ENCODE results near the gene DRC7.
A peak's percentile ranks its signal among the peaks of the same experiment; 100 is the strongest.

Gene DRC7

GRCh38 chr16:57752203-57752580 lies 57.6 kb downstream of the DRC7 start:
- DNase-seq (ENCODE audit: low read depth) = no peak

GRCh38 chr16:57752581-57753447 lies 58.2 kb downstream of the DRC7 start:
- DNase-seq (ENCODE audit: low read depth) = no peak

DNA sequence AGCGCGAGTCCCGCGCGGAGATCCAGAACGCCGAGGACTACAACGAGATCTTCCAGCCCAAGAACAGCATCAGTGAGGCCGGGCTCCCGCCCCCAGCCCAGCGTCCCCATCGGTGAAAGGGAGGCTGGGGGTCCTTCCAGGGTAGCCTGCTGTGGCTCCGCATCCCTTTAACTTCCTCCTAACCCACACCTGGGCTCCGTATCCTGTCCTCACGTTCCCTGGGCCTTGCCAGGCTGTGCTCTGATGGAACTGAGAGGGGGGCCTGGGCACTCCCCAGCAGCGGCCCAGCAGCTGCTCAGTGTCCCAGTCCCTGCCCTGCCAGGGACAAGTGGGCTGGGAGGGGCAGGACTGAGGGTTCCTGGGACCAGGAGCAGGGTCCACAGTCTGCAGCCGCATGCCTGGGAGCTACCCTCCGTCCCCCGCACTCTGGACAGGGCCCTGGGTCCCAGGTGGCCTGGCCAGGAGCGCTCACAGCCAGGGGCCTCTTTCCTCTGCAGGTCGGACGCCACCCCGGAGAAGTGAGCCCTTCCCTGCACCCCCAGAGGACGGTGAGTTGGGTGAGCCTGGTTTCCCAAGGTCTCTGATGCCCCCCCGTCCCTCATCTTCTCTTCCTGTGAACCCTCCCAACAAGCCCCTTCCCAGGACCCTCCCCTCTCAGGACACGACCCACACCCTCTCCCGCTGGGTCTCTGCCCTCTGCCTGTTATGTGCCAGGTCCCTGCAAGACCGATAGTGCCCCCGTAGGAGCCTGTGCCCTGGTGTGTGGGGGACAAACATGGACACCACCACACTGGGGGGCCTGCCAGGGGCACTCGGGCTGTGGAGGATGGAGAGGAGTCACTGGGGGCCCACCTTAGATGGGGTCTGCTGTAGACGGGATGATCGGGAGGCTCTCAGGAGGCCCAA lies 59.1 kb downstream of the DRC7 start:
- no peak for DNase-seq (ENCODE audit: low read depth)

GRCh38 chr16:57754354-57755060 lies 59.9 kb downstream of the DRC7 start:
- no peak for DNase-seq (ENCODE audit: low read depth)

GRCh38 chr16:57755061-57755684 lies 60.6 kb downstream of the DRC7 start:
- DNase-seq (ENCODE audit: low read depth) = no peak

GRCh38 chr16:57755726-57756423 lies 61.3 kb downstream of the DRC7 start:
- no peak for DNase-seq (ENCODE audit: low read depth)

DNA sequence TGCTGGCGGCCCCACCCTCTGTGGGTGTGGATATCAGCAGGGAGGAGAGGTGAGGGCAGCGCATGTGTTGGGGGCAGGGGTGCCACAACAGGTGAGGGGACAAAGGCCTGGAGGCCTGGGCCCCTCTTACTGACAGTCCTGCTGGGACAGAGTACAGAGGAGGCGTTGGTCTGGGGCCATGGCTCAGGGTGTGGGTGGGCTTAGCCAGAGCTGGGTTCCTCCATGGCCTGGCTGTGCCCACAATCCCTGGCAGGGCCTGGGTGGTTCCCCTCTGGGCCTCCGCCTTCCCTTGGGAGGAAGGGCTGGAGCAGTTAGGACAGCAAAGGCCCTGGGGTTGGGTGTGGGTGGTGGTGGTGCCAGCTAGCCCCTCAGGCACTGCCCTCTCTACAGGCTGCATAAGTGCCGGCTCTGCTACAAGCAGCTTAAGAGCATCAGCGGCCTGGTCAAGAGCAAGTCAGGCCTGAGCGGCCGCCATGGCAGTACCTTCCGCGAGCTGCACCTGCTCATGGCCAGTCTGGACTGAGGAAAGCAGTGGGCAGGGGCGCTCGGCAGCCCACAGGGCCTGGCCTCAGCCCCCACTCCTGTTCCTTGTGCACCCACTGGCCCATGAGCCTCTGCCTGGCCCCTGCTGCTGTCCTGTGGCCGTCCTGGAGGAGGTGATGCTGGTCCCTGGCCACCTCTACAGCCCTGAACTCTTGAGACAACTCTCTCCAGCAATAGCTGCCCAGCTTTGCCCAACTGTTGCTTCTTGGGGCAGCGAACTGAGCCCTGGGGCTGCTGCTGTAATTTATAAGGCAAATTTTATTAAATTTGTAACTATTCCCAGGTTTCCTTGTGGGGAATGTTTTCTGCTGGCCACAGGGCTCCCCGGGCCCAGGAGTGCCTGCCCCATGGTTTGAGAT lies 62.1 kb downstream of the DRC7 start:
- no peak for DNase-seq (ENCODE audit: low read depth)

- DNase-seq (ENCODE audit: low read depth) = peak; percentile 71
These were observed 62.8 kb downstream of the DRC7 start for GRCh38 chr16:57757326-57757786.

DNA sequence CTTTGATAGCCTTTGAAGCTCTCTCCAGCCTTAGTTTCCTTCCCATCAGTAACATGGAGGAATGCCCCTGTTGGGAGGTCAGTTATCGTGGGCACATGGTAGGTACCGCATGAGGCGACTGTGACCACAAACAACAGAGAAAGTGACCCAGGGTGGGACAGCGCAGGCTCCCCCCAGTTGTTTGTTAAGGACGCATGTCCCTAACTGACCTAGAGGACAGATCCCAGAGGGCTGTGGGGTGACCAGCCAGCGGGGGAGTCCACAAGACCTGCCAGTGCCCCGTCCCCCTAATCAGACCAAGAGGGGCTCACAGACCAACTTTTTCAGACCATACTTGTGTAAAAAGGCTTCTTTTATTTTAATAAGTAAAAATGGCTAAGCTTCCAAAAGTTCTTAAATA lies 63.3 kb downstream of the DRC7 start:
- no peak for DNase-seq (ENCODE audit: low read depth)

- no peak for DNase-seq (ENCODE audit: low read depth)
These were observed 63.9 kb downstream of the DRC7 start for GRCh38 chr16:57758331-57759117.

DNA sequence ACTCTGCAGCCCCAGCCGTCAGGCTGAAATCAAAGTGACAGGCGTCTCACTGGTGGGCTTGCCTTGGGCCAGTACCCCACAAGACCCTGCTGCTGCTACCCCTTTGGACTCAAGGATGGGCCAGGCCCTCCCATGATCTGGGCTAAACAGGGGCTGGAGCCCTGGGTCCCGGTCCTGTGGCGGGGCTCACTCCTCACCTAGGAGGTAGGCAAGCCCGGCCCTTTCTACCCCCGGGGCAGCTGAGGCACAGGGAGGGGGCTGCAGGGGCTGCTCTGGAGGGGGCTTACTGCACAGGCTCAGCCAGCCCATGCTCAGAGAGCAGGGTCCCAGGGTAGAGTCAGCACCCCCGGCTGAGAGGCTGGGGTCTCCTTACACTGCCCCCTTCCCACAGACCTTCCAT lies 64.5 kb downstream of the DRC7 start:
- DNase-seq (ENCODE audit: low read depth) = no peak

DNA sequence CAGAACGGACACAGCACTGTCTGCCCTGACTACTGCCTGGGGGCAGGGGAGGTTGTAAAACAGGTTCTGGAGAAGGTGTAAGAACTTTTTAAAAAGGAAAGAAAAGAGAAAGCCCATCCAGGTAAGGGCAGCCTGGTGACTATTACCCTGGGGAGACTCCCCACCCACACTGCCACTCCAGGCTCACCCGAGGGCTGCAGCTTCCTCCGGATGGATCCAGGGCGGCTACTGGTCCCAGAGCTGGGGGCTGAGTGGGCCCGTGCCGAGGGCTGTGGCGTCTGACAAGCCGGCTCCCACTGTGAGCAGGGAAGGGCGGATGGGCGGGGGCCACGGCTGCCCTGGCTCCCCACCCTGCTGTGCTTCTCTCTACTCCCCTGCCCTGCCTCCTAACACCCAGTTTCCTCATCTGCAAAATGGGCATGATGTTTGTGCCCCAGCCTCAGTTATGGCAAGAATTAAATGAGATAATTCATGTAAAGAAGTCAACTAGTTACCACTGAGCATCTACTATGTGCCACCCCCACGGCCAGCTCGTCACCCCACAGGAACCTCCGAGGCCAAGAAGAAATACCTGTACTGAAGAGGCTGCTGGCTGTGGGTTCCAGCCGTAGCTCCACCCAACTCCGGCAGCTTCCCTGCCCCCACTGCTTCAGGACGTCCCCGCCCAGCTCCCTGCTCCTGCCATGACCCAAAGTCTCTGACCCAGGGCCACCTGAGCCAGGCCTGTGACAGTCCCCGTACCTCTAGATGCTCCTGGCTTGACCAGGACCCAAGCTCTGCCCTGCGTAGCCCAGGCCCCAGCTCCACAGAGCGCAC lies 65.1 kb downstream of the DRC7 start:
- DNase-seq (ENCODE audit: low read depth) = no peak

GRCh38 chr16:57760357-57761160 lies 66.0 kb downstream of the DRC7 start:
- no peak for DNase-seq (ENCODE audit: low read depth)

DNA sequence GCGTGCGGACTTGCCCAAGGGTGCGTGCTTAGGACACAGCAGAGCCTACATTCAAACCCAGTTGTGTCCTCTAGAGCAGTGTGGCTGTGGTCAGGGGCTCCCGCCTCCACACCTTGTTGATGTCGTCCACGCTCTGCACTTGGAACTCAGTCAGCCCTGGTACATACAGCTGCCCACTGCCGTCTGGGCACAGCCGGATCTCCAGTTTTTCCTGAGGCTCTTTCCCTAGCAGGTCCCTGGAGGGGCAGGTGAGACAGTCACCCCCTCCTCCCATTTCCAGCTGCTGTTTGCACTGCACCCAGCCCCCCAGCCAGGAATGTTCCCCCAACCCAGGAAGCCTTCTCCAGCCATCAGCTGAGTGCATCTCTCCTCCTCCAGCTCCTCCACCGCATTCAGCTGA lies 66.7 kb downstream of the DRC7 start:
- DNase-seq (ENCODE audit: low read depth) = no peak

DNA sequence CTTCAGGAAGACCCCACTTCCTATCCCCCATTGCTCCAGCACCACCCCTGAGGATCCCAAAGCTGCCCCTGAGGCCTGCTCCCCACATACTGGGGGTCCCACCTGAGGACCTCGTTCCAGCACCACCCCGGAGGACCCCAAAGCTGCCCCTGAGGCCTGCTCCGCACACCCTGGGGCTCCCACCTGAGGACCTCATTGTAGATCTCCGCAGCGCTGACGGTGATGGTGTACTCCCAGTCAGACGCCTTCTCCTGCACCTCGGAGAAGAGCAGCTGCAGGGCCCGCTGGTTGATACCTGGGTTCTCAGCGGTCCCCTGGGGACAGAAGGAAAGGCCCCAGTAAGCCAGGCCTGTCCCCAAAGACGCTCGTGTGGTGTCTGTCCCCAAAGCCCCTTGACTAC lies 67.4 kb downstream of the DRC7 start:
- DNase-seq (ENCODE audit: low read depth) = no peak

DNA sequence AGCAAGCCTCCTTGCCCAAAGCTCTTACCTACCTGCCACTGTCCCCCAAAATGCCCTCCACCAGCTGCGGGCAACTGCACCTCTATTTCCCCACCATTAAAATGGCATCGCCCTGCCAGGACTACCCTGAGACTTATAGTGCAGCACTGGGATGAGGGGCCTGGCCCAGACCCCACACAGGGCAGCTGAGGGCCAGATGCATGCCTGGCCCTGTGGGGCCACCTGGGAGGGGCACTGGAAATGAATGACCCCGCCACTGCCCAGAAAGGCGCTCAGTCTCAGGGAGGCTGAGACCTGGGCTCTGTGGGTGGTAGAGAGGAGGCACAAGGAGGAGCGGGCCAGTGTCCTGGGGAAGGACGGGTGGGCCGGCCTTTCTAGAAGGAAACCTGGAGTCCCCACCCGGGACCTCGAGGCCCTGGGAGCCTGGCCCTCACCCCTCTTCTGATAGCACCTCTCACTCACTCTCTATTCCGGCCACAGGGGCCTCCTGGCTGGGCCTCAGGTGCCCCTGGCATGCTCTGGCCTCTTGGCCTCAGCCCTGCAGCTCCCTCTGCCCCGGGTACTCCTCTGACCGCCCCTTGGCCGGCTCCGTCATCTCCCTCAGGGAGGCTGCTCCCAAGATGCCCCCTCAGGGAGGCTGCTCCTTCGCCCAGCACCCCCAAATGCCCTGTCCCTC lies 67.9 kb downstream of the DRC7 start:
- DNase-seq (ENCODE audit: low read depth) = no peak
